Mammary epithelial cell (primary cell): ENCODE results near the gene ADNP2.

Source experiments
- CTCF ChIP-seq, 2 donors: IDR thresholded peaks in 1 of 2; conservative IDR thresholded peaks in 1 of 2; 2 replicates each; pipeline ENCODE4 v1.5.1; 2011 to 2012; ENCODE audit warnings: inconsistent platforms in 2 of 2, low read length in 2 of 2, mild to moderate bottlenecking in 2 of 2, control low read depth in 1 of 2, low read depth in 1 of 2; ENCODE audit not compliant: insufficient read depth in 1 of 2; ENCODE audit errors: extremely low read depth in 1 of 2
- EZH2 ChIP-seq: IDR thresholded peaks from 2 replicates; pipeline ENCODE4 v1.6.1; 2012; ENCODE audit warnings: low read length, inconsistent platforms, borderline replicate concordance

- no peak for TF ChIP-seq CTCF (conservative IDR thresholded peaks at IDR 0.05 in 1 of 2, IDR thresholded peaks at IDR 0.05 in 1 of 2; ENCODE audit: extremely low read depth in 1 of 2, insufficient read depth in 1 of 2, low read depth in 1 of 2, low read length in 2 of 2)
- TF ChIP-seq EZH2 = no peak
Observed at GRCh38 chr18:80181642-80182461, 72.8 kb downstream of the ADNP2 start.
